ENCODE measurements around the gene SRSF1.

The SRSF1 gene

DNA sequence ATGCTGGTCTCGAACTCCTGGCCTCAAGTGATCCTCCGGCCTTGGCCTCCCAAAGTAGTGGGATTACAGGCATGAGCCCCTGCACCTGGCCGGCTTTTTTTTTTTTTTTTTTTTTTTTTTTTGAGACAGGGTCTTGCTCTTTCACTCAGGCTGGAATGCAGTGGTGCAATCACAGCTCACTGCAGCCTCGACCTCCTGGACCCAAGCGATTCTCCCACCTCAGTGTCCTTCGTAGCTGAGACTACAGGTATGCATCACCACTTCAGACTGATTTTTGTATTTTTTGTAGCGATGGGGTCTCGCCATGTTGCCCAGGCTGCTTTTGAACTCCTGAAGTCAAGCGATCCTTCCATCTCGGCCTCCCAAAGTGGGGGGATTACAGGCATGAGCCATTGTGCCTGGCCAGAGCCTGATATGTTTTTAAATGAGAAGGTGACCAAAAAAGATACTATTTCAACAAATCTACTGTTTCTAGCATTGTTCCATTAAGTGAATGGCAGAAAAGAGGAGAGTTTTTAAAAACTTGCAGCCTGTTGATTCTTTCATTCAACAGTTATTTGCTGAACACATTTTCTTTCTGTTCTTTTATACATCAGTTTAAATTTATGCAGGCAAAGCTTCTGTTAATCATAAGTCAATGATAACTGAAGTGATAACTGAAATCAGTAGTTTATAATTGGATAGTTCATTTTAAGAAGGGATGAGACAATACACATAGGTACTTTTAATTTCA, 3.2 kb upstream of the SRSF1 start:
- no peak for DNase-seq

DNA sequence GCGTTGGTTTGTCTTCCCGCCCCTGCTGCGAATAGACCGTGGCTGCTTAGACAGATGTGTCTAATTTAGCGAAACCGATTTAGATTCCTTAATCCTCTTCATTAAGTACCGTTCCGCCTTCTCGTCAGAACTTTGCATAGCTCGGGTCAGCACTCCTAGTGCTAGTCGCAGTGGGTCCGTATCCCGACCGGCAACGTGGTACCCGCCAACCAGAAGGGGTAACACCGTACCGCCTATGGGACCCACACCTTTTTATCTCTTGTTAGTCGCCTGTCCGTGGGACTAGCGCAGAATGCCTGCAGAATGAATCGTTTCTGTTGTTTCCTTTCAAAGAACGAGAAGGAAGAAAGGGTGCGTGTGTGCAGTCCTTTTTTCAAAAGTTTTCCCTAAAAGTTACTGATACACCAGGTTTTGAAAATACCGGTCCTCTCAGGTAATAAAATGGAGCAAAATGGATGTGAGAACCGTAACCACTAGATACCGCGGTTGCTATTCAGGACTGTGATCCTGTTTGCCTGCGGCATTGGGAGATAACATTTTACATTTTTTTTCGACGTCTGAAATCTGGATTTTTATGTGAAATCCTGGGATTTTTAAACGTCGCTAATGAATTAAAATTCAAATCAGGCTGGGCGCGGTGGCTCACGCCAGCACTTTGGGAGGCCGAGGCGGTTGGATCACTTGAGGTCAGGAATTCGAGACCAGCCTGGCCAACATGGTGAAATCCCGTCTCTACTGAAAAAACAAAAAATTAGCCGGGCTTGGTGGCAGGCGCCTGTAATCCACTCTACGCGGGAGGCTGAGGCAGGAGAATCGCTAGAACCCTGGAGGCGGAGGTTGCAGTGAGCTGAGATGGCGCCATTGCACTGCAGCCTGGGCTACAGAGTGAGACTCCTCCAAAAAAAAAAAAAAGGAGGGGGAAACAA, 998 bp upstream of the SRSF1 start:
- peak; percentile 41 for DNase-seq

DNA sequence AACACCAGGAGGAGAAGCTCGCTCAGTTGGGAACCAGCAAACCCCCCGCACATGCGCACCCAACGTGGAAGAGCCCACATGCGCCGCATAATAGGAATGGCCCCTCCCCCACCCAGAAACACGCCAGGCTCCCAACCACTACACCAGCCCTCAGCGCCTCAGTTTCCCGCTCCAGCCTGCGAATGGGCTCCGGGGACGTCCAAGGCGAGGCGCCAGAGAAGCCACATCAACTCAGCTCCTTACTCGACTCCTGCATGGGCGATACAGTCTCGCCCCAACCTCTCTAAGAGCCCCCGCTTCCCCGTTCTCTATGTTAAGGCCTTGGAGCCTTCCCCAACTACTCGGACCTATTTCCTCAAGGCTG, 504 bp downstream of the SRSF1 start:
- DNase-seq = peak; percentile 82

DNA sequence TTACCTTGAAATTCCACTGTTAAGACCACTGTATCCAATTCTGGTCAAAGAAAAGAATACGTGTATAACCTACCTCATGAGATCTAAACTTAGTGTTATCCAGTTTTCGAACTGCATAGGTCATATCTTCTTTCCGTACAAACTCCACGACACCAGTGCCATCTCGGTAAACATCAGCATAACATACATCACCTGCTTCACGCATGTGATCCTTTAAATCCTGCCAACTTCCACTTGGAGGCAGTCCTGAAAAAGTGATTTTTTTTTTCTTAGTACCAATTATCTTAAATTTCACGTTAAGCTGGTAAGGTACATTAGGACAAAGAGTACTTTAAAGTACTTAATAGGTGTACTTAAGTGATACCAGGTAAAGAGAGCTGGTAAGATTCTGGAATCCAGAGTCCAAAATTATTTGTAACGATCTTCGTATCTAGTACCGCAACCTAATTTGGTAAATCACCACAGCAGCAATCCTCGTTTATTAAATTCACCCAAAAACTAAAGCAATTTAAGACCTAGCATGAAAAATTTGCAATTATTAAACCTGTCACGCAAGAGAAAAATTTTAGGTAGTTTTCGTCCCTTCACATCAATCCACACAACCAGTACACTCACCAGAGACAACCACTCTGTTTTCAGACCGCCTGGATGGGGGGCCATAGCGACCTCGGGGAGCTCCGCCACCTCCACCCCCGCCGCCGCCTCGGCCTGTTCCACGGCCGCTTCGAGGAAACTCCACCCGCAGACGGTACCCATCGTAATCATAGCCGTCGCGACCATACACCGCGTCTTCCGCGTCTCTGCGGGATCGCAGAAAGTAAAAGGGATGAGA, 1.1 kb downstream of the SRSF1 start:
- no peak for DNase-seq

DNA sequence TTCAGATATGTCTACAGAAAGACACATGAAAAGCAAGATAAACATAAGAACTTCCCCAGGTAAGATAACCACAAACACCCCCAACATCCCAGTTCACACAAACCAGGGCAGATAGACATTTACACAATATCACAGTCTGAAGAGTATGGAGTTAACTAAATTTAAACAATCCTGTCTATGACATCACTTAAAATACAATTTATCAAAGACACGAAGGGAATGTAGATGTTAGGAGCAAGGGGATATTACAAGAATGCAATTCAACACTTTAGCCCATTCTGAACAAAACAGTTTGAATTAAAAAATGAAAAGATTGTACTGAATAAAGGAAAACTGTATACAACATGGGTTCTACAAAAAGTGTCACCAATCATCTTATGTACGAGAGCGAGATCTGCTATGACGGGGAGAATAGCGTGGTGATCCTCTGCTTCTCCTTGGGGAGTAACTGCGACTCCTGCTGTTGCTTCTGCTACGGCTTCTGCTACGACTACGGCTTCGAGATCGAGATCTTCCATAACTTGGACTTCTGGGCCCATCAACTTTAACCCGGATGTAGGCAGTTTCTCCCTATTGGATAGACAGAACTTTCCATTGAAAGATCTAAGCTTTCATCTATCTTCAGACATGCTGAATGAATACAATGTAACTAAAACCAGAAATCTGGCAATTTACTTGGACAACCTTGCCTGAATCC, 1.9 kb downstream of the SRSF1 start:
- DNase-seq = no peak

DNA sequence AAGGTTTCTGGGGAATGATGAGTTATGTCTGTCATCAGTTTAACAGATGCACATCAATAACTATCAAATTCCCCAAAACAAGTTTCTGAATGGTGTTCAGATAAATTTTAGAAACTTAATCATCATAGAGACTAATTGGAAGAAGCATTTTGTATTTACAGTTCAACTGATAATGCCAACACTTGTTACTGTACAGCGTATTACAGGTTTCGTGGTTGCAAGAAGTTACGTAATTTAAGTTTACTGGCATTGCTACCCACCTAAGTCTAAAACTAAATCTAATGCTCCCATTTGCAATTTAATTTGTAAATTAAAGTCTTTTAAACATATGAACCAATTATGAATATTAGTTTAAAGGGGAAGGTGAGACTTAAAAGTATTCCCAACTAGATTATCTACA, 3.0 kb downstream of the SRSF1 start:
- no peak for DNase-seq

DNA sequence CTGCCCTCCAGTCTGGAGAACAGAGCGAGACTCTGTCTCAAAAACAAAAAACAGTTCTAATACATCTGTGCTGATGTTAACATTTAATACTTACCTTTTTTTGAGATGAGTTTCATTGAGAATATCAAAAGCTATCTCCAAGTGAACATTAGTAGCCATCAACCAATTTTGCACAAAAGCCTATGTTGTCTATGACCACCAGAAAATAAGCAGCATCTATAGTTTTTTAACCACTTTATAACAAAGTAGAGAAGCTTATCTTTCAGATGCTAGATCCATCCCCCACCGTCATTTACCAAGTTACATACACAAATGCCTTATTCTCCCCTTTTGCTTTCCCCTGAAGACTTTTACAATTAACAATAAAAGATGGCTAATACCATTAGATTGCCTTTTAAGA, 4.1 kb downstream of the SRSF1 start:
- no peak for DNase-seq

DNA sequence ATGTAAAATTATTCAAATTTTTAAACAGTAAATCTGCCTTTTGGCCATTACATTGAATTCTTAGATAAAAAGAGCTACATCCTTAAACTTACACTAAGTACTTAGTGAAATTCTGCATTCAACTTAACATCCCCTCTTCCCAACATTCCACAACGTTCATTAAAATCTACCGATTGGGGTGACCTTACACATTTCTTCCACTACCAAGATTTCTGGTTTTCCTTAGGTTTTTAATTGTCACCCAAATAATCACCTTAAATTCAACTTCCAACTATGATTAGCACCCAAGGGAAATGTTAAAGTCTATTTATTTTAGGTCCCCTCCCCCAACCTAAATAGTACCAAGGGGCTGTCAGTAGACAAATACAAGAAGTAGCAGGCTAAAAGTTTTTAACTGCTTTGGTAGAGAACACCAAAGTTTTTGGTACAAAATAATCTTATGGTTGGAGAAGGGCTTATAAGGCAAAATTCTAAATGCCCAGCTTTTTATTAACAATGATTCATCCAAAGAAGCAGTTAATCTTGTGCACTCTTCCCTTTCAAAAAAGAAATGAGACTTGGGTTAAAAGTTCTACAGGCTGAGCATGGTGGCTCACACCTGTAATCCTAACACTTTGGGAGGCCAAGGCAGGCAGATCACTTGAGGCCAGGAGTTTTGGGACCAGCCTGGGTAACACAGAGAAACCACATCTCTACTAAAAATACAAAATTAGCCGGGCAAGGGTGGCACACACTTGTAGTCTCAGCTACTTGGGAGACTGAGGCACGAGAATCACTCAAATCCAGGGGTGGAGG, 4.7 kb downstream of the SRSF1 start:
- DNase-seq = no peak

DNA sequence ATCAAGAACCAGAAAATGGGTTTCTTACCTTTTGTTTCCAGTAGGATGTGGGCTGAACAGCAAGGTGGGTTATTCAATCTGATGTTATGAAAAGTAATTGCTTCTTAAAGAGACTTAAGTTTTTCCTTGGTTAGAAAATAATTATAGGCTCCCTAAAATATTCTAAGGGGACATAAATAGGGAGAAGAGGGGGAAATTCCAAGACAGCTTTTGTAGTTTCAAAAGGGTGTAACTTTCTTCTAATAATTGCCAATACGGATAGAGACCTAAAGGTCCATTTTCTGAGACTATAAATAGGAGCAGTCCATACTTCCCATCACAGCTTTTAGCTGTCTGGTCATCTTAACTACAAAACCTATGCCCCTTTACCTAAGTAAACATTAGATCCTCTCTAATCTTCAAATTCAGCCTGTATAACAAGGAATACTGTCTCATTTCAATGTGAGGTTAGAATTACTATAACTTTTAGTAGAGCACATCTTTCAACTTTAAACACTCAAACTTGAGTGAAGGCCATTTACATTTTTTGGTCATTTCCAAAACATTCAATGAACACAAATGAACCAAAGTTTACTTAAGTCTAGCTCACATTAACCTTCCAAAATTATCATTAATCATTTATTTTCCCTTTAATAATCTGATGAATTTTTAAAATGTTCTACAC, 5.5 kb downstream of the SRSF1 start:
- DNase-seq = no peak

DNA sequence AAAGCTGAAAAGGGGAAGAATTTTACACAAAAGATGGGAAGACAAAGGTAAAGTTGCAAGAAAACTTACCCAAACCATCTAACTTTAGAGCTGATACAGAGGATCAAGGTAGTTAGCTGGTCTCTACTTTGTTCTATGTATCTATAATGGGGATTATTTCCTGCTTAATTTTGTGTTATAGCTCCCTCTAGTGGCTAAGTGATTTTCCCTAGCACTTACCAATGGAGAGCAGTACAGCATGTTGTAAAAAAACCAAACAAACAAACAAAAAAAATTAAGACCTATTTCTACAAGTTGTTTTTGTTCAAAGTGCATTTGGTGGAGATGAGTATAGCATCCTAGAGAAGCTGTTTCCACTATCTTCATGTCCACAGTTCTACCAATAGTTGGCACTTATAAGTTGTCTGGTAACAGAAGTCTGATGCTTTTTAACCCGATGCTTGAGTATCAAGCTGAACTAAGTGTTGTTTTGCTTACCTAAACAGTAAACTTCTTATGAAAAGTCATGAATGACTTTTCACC, 7.5 kb downstream of the SRSF1 start:
- DNase-seq = peak; percentile 64

DNA sequence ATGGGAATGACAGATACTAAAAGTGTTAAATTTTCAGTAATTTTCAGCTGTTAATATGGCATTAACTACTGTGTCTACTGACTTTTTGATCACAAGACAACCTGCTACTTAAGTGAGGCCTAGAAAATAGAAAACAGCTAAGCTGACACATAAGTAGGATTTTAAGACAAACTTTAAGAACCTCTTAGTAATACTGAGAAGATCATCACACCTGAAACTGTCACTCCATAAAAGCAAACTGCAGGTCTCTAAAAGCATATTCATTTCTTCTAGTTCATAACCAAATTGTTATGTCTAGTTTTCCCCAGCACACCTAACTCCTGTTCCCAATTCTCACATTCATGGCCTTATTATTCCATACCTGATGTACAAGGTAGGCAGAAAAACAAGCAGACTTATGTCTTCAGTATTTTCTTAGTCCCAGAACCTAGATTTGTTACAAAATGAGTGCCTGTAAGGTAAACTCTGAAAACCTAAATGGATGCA, 8.0 kb downstream of the SRSF1 start:
- DNase-seq = no peak

DNA sequence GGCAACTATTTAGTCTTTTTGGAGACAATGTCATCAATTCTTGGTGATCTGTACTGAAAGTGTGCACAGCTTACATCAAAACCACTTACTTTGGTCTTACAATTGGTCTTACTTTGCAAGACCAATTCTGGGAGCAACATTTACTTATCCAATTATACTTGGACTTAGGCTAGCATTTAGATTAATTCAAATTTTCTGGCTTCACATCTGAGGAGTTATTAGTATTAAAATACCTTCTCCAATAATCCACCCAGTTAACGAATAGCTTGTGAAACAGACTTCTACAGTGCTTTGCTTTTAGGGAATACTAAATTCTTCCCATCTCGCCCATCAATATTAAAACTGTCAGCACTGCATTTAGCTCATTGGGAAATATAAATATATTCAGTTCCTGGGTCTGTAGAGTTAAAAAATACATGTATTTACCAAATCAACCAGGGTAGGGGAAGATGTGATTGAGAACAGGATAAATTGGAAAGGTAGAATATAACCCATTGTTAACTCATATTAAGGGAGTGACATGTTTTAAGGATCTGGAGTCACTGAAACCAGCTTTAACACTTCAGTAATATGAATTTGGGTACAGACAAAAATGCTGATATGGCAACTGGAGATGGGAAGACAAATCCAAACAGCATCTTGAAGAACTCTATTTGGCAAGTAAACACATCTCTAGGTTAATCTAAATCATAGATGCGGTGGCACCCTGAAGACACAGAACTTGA, 9.8 kb downstream of the SRSF1 start:
- no peak for DNase-seq

DNA sequence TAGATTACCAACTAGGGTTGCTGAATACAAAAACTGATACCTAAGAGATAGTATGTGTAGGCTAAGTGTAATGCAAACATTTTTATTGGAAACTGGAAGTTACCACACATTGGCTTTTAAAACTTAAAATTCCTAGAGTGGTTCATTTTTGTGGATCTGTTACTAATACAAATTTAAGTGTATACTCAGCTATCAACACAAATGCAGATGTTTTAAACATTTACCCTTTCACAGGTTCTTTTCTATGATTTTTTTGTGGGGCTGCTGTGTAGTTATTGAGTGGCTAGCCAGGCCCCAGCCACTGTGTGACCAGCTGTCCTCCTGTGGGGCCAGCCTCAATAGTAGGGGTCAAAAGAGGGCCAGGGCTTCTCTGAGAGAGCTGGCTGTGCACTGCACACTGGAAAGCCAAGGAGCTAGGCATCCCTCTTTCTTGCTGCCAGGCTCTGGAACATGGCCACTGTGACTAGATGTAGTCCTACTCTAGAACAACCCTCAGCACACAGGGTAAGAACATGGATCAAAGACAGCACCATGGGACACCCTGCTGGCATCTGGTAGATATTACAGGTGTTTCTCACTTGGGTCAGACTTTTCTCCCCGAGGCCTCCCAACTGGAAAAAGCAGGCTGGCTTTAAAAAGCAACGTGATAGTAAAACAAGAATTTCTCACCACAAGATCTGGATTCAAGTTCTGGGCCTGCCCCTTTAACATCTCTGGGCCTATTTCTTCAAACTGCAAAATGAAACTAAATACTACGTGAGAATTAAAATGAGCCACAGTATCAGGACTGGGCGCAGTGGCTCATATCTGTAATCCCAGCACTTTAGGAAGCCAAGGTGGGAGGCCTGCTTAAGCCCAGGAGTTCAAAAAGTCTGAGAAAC, 11.7 kb downstream of the SRSF1 start:
- peak; percentile 80 for DNase-seq

DNA sequence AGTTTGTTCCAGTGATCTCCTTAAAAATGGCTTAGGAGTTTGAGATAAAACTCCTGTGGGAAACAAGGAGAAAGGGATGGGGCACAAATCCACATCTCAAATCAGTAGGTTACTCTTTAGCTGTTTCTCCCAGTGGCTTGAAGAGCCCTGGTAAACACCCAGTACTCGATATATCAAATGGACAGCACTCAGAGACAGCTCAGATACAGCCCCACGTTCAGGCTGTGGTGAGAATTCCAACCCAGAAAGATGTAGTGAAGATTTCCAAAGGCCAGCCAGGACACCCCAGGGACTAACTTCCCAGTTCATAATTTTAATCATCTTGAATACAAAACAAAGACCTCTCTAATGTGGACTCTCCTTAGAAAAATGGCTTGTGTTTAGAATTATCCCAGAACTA, 12.6 kb downstream of the SRSF1 start:
- no peak for DNase-seq

DNA sequence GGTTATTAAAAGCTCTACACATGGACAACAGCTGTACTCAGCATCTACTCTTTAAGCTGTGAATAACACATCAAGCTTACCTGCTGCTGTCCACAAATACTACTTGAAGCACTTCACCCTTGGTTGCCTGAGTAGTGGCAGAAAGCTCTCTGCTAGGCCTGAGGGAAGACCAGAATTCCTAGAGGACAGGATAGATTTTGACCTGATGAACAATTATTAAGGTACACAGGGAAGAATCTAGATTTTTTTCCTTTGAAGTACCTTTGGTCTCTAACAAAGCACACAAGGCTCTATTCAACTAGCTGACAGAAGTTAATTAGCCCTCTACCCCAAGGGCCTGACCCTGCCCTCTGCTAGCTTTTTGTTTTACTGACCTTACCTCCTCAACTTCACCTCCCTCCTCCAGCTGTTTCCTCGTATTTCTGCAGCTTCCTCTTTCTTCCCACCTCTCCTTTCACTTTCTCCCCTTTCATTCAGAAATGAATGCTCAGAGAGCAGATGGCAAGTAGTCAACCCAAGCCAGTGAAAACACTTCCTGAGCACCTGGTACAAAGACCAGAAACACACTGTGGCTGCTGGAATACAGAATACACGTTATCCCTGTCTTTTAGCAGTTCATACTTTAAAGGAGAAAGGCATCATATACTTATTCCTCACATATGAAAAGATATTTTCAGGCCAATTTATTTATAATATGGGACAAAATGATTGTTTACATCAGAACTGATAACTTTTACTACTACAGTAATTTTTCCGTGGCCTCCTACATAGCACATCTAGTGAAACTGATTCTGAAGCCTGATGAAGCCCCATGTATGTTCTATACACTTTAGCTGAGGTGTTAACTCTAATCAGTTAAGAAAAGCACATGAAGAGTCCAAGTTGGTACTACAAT, 13.3 kb downstream of the SRSF1 start:
- peak; percentile 79 for DNase-seq

DNA sequence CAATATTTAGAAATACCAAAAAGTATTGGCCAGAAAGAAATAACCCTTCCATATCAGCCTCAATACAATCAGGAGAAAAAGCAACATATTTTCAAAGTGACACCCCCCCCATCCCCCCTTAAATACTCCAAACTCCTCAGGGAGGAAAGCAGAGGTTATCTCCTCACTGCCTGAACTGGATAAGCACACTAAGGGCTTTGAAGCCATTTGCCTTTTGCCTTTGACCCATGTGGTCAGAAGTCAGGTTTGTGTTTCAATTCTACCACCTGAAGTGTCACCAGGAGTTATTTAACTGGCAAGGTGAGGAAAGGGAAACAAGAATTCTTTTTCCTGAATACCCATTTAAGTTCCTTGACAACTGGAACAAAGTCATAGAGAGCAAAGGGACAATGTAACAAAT, 15.5 kb downstream of the SRSF1 start:
- no peak for DNase-seq

DNA sequence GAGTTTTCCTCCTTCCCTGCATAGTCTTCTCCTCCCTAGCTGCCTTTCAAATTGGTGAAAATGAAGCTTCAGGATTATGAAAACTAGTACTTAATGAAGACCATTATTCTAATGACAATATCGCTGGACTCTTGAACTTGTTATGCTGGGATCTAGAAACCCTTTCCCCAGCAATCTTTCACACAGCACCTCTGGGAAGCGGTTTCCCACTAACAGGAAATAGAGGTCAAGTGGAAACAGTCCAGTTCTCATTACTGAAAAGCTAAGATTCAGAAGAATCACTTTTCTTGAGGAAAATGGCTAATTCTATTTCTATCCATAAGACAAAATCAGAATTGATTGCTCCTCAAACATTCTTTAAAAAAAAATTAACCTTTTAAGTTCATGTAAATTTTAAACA, 17.0 kb downstream of the SRSF1 start:
- DNase-seq = no peak
